Erythroblast (primary cell): ENCODE data around the gene PGA3.

Experiments used
- GATA1 ChIP-seq: IDR thresholded peaks from 2 replicates; pipeline ENCODE4 v1.6.1; 2011; ENCODE audit warnings: low read depth, mild to moderate bottlenecking, control low read depth, low read length, moderate library complexity
- POLR2A ChIP-seq: IDR thresholded peaks from 2 replicates; pipeline ENCODE4 v1.6.1; 2011; ENCODE audit warnings: mild to moderate bottlenecking, low read length

GRCh38 chr11:61195719-61196118, 7.6 kb upstream of the PGA3 start:
- TF ChIP-seq POLR2A (no peak), GATA1 (no peak)
